Testis (tissue), 3 donors: Measurements from ENCODE around the gene PTGDS. TPM values are rescaled to one million over a fixed set of nuclear protein-coding genes. Genes with fewer than 3 reads are reported as not detected.

Experiments
- DNase-seq: peaks from one replicate; pipeline ENCODE4 v3.0.0-alpha.2; 2019
- H3K27ac ChIP-seq, 2 donors: fragments of 200-600 bp; sonication (generic); one replicate each; pipeline ENCODE4 v1.5.1; 2019
- H3K27me3 ChIP-seq: fragments of 200-600 bp; sonication (generic); one replicate; pipeline ENCODE4 v1.5.1; 2019
- H3K36me3 ChIP-seq: fragments of 200-600 bp; sonication (generic); one replicate; pipeline ENCODE4 v1.5.1; 2017; ENCODE audit warnings: low read depth; ENCODE audit errors: missing control alignments
- H3K4me1 ChIP-seq: fragments of 200-600 bp; sonication (generic); one replicate; pipeline ENCODE4 v1.5.1; 2019
- H3K4me3 ChIP-seq, 2 donors: fragments of 200-600 bp; sonication (generic); one replicate each; pipeline ENCODE4 v1.5.1; 2017 to 2019
- H3K9me3 ChIP-seq: fragments of 200-600 bp; sonication (generic); one replicate; pipeline ENCODE4 v1.5.1; 2017
- POLR2A ChIP-seq: fragments of 450-650 bp; IDR thresholded peaks from one replicate; pipeline ENCODE4 v1.6.1; 2017; ENCODE audit warnings: antibody characterized with exemption, mild to moderate bottlenecking, moderate library complexity
- WGBS, 2 donors: methylation state at CpG; one replicate each; pipeline ENCODE4 v1.1.5; 2018; 5-methylcytosine and 5-hydroxymethylcytosine counted together
- intact Hi-C: fragments of 100-400 bp; cut with DNase I; formaldehyde crosslinking; loops from one replicate; pipeline ENCODE4 v1.15.1; 2023; ENCODE audit warnings: low total_unique reads
- polyA plus RNA-seq: library from polyadenylated mRNA; stranded (reverse); fragments of 350-450 nt; fragmentation: Illumina TruSeq; extraction: RNeasy Lipid Tissue Mini Kit (QIAGEN cat#74804); gene quantifications from one replicate; pipeline ENCODE4 v1.2.3, GENCODE V29; 2014; ENCODE audit warnings: low read depth, low replicate concordance; ENCODE audit not compliant: insufficient read depth
- total RNA-seq, 2 donors: library from RNA; depleted of rRNA; stranded (reverse); fragments of >200 nt; gene quantifications; one replicate each; pipeline ENCODE4 v1.2.3, GENCODE V29; 2016
- TF ChIP-seq, protein P1 (sequence below), 3 experiments: fragments of 450-650 bp in 2 of 3; fragments of 200-600 bp in 1 of 3; sonication (generic) in 1 of 3; IDR thresholded peaks; one replicate each; pipeline ENCODE4 v1.5.1; 2016 to 2019; ENCODE audit warnings: antibody characterized with exemption in 3 of 3, mild to moderate bottlenecking in 2 of 3, moderate library complexity in 1 of 3

The PTGDS gene
- total and polyA plus RNA-seq, 3 donors from 2014 or later = 4,976 to 5,948 (median 5,554) TPM

DNA sequence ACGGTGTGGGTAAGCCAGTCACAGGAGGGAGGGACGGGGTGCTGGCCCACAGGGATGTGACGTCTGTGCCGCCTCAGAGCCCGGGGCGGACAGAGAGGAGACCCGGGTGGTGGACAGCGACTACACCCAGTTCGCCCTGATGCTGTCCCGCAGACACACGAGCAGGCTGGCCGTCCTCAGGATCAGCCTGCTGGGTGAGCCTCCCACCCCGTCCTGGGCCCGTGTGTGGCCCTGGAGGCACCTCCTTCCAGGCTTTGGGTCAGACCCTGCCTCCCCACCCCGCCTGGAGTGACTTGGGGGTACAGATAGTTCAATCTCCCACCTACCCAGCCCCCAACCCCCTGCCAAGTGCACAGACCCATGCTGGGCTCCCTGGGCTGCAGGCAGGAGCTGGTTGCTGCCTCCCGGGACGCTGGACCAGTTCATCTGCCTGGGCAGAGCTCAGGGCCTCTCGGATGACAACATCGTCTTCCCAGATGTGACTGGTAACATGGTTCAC lies 23.5 kb upstream of the PTGDS start:
- no peak for DNase-seq
- Histone ChIP-seq H3K4me1 (peaks cover 40% of the 10 kb centered on the region), H3K4me3 (no peak overlapping the region), H3K9me3 (no peaks in the 10 kb centered on the region), H3K27ac (peak overlapping the region in 1 of 2 donors; percentile 24), H3K36me3 (no peaks in the 10 kb centered on the region), H3K27me3 (no peaks in the 10 kb centered on the region)
- intact Hi-C loops = no loop called here
- 57 to 85% methylated on average over 7 to 19 of the region's 19 CpGs for WGBS, 2 donors
- no peak for TF ChIP-seq POLR2A

DNA sequence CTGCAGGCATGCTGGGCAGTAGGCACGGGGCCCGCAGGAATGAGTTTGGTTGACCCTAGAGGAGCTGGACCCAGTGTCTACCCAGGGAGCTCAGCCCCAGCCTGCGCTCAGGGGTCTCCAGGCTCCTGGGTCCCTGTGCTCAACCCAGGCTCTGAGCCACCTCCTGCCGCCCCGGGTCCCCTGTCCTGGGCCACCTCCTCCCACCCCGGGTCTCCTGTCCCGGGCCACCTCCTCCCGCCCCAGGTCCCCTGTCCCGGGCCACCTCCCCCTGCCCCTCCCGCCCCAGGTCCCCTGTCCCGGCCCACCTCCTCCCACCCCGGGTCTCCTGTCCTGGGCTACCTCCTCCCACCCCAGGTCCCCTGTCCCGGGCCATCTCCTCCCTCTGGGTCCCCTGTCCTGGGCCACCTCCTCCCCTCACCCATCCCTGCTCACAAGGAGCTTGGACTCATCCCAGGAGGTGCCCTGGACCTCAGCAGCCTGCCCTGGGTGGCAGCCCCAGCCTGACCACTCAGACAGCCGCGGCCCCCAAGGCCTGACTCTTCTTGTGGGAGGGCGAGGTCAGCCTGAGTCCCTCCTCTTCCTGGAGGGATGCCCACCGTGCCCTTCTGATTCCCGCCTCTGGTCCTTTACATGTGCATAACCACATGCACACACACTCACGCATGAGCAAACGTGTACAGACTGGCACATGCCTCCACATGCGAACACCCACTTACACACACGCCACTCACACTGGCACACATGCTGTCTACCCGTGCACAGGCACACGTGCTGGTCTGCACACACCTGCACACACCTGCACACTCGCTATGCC lies 22.8 kb upstream of the PTGDS start:
- intact Hi-C loops = no loop called here
- H3K4me3 ChIP-seq = no peak overlapping the region
- peaks cover 40% of the 10 kb centered on the region for H3K4me1 ChIP-seq
- WGBS, 2 donors = 91% methylated on average over 19 to 25 of the region's 25 CpGs
- TF ChIP-seq POLR2A = no peak
- TF ChIP-seq, protein P1, sequence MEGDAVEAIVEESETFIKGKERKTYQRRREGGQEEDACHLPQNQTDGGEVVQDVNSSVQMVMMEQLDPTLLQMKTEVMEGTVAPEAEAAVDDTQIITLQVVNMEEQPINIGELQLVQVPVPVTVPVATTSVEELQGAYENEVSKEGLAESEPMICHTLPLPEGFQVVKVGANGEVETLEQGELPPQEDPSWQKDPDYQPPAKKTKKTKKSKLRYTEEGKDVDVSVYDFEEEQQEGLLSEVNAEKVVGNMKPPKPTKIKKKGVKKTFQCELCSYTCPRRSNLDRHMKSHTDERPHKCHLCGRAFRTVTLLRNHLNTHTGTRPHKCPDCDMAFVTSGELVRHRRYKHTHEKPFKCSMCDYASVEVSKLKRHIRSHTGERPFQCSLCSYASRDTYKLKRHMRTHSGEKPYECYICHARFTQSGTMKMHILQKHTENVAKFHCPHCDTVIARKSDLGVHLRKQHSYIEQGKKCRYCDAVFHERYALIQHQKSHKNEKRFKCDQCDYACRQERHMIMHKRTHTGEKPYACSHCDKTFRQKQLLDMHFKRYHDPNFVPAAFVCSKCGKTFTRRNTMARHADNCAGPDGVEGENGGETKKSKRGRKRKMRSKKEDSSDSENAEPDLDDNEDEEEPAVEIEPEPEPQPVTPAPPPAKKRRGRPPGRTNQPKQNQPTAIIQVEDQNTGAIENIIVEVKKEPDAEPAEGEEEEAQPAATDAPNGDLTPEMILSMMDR (IDR thresholded peaks at IDR 0.05) = no peak
- DNase-seq = no peak
- no peaks in the 10 kb centered on the region for H3K36me3 ChIP-seq
- no peaks in the 10 kb centered on the region for H3K9me3 ChIP-seq
- H3K27ac ChIP-seq = peak overlapping the region in 1 of 2 donors; percentile 24
- H3K27me3 ChIP-seq = no peaks in the 10 kb centered on the region

DNA sequence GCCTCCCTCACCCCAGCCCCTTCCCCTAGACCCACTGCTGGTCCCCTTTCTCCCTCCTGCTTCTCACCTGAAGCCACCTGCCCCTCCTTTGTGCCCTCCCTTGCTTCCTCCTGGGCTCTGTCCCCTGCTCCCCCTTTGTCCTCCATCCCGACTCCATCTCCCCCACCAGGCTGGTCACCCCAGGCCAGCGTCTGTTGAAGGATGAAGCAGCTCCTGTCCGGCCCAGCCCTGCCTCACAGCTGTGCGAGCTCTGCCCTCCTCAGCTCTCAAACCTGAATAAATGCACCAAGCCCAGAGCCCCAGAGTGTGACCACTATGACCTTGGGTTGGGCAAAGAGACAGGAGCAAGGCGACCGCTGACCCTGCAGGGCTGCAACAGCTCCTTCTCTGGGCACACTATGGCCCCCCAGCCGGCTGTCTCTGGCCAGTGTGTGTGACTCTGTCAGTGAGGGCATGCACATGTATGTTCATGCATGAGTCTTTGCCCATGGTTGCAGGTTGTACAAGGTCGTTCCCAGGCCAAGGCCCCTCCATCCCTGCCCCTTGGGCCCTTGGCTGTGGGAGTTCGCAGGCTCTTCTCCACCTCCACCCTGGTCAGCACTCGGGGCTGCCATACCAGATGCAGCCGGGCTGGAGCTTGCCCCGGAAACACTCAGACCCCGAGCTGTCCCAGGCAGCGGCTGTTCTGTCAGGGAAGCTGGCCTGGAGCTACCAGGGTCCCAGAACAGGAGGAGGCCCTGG lies 21.9 kb upstream of the PTGDS start:
- TF ChIP-seq, protein P1 (IDR thresholded peaks at IDR 0.05) = no peak
- TF ChIP-seq POLR2A = no peak
- intact Hi-C loops = no loop called here
- WGBS, 2 donors = 74 to 88% methylated on average over 9 to 14 of the region's 14 CpGs

GRCh38 chr9:136955943-136956335 lies 21.4 kb upstream of the PTGDS start:
- DNase-seq = no peak
- WGBS, 2 donors = 94 to 100% methylated on average over 3 to 9 of the region's 9 CpGs
- H3K27me3 ChIP-seq = no peaks in the 10 kb centered on the region
- TF ChIP-seq, protein P1 (IDR thresholded peaks at IDR 0.05) = no peak
- TF ChIP-seq POLR2A = no peak
- no peaks in the 10 kb centered on the region for H3K9me3 ChIP-seq
- H3K4me1 ChIP-seq = peaks cover 37% of the 10 kb centered on the region
- no peak overlapping the region for H3K4me3 ChIP-seq
- no peak overlapping the region for H3K27ac ChIP-seq
- H3K36me3 ChIP-seq = no peaks in the 10 kb centered on the region
- intact Hi-C loops = no loop called here

More for the DNA sequence above, 21.9 kb upstream of the PTGDS start:
- no peak for DNase-seq
- H3K4me1 ChIP-seq = peaks cover 42% of the 10 kb centered on the region
- no peak overlapping the region for H3K27ac ChIP-seq
- H3K9me3 ChIP-seq = no peaks in the 10 kb centered on the region
- no peaks in the 10 kb centered on the region for H3K27me3 ChIP-seq
- H3K36me3 ChIP-seq = no peaks in the 10 kb centered on the region
- no peak overlapping the region for H3K4me3 ChIP-seq

- Histone ChIP-seq H3K27ac (no peak overlapping the region), H3K36me3 (no peaks in the 10 kb centered on the region), H3K4me3 (no peak overlapping the region), H3K27me3 (no peaks in the 10 kb centered on the region), H3K4me1 (peaks cover 38% of the 10 kb centered on the region), H3K9me3 (no peaks in the 10 kb centered on the region)
- DNase-seq = no peak
- WGBS, 2 donors = 96 to 100% methylated on average over 4 of the region's 4 CpGs
- intact Hi-C loops = no loop called here
- TF ChIP-seq POLR2A = no peak
- TF ChIP-seq, protein P1 (IDR thresholded peaks at IDR 0.05) = no peak
Measured at GRCh38 chr9:136956604-136957003, 20.7 kb upstream of the PTGDS start.
